HG03039 (cell line): ENCODE data around the gene STAC.
"Not testable (repeated sequence)": the region's sequence is repeated elsewhere in the genome, so short reads cannot be mapped to it uniquely, and the experiment has no call there.

Experiments used
- ATAC-seq: cut with Tn5 transposase; IDR thresholded peaks from one replicate; pipeline ENCODE4 v1.9.1; 2021; ENCODE audit warnings: mild to moderate bottlenecking, moderate library complexity; ENCODE audit not compliant: unreplicated experiment

STAC gene

DNA sequence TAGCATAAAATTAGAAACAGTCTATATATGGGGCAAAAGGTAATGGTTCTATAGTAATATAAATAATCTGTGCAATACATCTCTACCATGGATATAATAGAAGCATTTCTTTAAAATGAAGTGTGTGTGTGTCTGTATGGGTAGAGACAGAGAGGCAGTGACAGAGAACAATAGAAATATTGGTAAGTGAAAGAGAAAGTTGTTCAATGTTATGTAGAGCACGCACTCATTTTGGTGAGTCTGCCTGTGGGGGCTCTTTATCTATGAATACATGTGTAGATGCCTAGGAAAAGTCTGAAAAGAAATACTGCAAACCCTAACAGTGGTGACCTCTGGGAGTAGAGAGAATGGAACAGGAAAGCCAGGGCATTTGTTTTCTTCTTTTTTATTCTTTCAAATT, 182.6 kb downstream of the STAC start:
- ATAC-seq: no peak

DNA sequence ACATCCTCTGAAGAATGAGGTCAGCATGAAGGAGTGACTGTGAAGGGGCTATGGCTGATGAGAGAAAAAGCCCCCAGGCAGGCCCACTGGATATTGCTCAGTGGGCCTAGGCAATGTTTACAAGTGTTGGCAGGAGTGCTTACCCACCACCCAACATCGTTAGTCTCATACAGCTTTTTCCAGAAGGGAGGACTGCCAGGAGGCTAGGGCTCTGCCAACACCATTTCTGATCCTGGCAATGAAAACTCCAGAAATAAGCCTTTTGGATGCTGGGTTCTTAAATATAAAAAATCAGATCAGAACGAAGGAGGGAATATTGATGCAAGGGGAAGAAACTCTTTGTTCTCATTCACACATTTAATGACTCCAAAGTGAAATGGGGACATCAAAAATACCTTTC, 194.9 kb downstream of the STAC start:
- no peak for ATAC-seq

DNA sequence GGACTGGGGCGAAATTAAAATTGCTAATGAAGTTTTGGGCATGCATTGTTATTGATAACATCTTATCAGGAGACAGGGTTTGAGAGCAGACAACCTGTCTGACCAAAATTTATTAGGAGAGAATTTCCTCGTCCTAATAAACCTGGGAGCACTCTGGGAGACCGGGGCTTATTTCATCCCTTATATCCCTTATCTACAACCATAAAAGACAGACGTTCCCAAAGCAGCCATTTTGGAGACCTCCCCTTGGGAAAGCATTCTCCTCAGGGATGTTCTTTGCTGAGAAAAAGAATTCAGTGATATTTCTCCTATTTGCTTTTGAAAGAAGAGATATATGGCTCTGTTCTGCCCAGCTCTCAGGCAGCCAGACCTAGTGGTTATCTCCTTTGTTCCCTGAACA, 198.1 kb downstream of the STAC start:
- ATAC-seq: not testable (repeated sequence)

DNA sequence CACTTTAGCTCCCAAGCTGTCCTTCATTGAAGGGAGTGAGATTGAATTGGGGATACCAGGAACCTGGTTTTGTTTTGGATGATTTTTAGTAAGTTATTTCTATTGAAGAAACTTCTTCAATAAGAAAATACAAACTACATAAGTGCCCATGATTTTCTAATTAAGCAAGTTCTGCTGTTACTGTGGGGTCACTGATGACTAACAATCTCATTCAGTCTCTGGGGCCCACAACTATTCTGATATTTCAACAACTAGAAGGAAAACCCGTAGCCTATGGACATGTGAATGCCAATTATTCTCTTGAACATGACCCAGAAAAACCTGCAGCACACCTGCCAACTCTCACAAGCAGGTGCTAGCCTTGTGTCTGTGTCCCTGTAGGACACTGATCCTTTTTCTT, 199.4 kb downstream of the STAC start:
- no peak for ATAC-seq

DNA sequence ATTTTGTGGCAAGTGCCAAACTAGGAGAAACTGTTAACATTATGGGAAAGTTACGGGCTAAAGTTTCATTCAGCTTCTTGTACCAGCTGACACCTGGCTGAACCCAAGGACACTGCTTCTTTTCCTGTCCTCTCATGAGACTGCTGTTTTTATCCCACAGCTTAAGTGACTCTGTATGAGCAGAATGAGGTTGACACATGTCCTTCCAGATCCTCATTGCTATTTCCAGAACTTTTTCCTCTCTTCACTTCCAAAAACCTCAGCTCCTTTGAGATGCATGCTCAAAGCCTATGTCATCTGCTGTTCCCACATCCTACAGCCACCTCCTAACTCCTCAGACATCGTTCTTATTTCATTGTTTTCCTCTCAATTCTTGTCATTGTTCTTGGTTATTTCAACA, 200.4 kb downstream of the STAC start:
- ATAC-seq: no peak

DNA sequence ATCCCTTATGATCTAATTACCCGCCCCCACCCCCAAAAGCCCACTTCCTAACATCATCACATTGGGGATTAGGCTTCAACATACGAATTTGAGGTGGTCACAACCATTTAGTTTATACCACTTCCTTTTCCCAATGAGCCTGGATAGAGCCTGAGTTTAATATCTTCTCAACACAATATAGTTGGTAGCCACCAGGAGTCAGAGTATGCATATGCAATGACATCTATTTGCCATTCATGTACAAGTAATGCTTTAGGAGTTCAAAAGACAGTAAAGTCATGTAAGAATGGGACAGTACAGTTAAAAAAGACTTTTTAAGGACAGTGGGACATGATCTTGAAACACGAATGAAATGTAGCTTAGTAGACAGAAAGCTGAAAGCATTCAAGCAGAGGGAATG, 211.7 kb downstream of the STAC start:
- no peak for ATAC-seq

DNA sequence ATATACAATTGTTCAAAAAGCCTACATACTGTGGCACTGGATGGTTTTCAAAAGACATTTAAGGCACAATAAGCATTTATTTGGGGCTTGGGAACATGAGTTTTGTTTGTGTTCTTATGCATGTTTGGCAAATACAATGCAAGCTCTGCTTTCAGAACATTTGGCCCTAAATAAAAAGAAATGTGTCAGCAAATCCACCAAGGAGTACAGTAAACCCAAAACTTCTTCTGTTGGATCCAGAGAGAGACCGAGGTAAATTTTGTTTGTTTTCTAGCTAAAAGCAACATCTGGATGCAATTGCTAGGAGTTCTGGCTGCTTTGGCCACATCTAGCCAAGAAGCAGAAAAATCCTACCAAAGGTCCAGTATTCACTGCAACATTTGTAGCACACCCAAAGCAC, 215.2 kb downstream of the STAC start:
- no peak for ATAC-seq

DNA sequence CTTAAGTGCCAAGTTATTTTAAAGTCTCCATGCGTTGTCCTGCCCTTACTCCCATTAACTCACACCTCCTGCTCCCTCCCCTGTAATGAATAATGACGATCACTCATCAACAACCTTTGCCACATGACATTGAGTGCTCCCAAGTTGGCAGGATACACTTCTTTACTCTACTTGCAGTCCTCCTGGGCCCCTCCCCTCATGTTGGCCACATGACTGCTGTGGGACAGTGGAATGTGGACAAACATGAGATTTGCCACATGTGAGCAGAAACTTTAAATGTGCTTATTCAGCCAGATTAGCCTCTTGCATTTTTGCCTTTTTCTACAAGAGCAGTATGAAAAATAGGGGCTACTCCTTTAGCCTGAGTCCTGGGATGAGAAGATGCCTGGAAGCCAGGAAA, 216.1 kb downstream of the STAC start:
- no peak for ATAC-seq

DNA sequence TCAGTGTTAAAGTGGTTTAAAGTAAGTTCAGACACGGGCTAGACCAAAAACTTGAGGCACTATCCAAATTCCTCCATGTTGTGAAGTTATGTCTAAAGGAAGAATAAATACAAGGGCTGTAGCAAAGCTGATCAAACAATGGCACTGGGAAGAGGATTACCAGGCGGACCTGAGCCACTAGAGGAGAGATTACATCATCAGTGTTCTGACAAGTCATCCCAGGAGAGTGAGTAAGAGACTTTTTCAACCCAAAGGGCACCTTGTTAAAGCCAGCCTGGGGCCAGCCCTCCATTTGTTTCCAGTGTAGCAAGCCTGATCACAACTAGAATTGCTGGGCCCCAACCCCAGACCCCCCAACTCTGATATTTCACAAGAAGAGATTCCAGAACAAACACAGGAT, 217.1 kb downstream of the STAC start:
- no peak for ATAC-seq
